SJSA1 (cell line): Measurements from ENCODE around the gene SYNDIG1. TPM values are rescaled to one million over a fixed set of nuclear protein-coding genes. Genes with fewer than 3 reads are reported as not detected.
"Not testable (repeated sequence)": the region's sequence is repeated elsewhere in the genome, so short reads cannot be mapped to it uniquely, and the experiment has no call there.

Source experiments
- DNase-seq, 2 experiments: peaks; one replicate each; pipeline ENCODE4 v3.0.0-alpha.2; 2015 to 2020; ENCODE audit warnings: low spot score in 2 of 2, low read depth in 1 of 2
- H3K27ac ChIP-seq: fragments of 250-450 bp; sonication (Bioruptor Pico); 2 replicates; pipeline ENCODE4 v1.5.1; 2020; ENCODE audit warnings: mild to moderate bottlenecking, moderate library complexity
- H3K27me3 ChIP-seq: fragments of 250-450 bp; sonication (Bioruptor Pico); replicated peaks from 2 replicates; pipeline ENCODE4 v1.5.1; 2020; ENCODE audit warnings: mild to moderate bottlenecking, moderate library complexity
- H3K36me3 ChIP-seq: fragments of 250-450 bp; sonication (Bioruptor Pico); 2 replicates; pipeline ENCODE4 v1.5.1; 2020; ENCODE audit warnings: mild to moderate bottlenecking
- H3K4me1 ChIP-seq: fragments of 250-450 bp; sonication (Bioruptor Pico); replicated peaks from 2 replicates; pipeline ENCODE4 v1.6.1; 2021; ENCODE audit warnings: mild to moderate bottlenecking
- H3K4me3 ChIP-seq: fragments of 250-450 bp; sonication (Bioruptor Pico); 2 replicates; pipeline ENCODE4 v1.5.1; 2020; ENCODE audit warnings: mild to moderate bottlenecking
- H3K9me3 ChIP-seq: fragments of 250-450 bp; sonication (Bioruptor Pico); replicated peaks from 2 replicates; pipeline ENCODE4 v1.5.1; 2020; ENCODE audit warnings: mild to moderate bottlenecking
- total RNA-seq: library from RNA; depleted of rRNA; stranded (reverse); fragments of >200 nt; shearing (Covaris generic); gene quantifications from 2 replicates; pipeline ENCODE4 v1.2.3, GENCODE V29; 2014

SYNDIG1 gene
- total RNA-seq, 1 experiment from 2014 or later: not detected

DNA sequence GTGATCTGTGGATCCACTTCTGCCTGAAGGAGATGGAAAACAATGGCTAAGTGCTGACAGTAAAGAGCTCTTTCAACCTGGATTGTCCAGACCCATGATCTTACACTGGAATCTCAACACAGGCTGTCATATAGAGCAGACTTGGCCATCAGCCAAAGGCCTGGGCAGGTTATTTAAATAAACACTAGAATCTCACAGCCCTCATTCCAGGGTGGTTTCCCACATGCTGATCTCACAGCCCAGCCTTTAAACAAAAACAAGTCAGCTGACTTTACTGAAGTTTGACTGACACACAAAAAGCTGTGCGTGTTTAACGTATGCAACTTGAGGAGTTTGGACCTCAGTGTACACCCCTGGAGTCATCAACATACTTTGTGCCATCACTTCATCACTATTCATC, 28.4 kb downstream of the SYNDIG1 start:
- DNase-seq: peak; percentile 11 to 54
- no peak overlapping the region for H3K27ac ChIP-seq
- H3K36me3 ChIP-seq: no peaks in the 10 kb centered on the region
- no peaks in the 10 kb centered on the region for H3K27me3 ChIP-seq
- no peaks in the 10 kb centered on the region for H3K4me1 ChIP-seq
- H3K9me3 ChIP-seq: no peaks in the 10 kb centered on the region
- H3K4me3 ChIP-seq: no peak overlapping the region

DNA sequence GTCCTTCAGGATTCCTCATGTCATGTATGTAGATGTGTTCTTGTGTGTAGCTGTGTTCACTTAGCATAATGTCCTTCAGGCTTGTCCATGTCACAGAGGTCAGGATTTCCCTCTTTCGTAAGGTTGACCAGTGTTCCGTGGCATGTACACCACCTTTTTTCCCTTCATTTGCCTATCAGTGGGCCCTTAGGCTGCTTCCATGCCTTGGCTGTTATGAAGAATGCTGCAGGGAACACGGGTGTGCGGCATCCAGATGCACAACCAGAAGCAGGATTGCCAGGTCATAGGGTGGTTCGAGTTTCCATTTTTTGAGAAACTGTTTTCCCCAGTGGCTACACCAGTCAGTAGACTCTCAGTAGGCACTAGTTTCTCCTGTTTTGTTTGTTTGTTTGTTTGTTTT, 29.2 kb downstream of the SYNDIG1 start:
- no peak overlapping the region for H3K27ac ChIP-seq
- H3K9me3 ChIP-seq: no peaks in the 10 kb centered on the region
- DNase-seq: no peak
- H3K36me3 ChIP-seq: no peaks in the 10 kb centered on the region
- no peaks in the 10 kb centered on the region for H3K4me1 ChIP-seq
- no peaks in the 10 kb centered on the region for H3K27me3 ChIP-seq
- H3K4me3 ChIP-seq: no peak overlapping the region

DNA sequence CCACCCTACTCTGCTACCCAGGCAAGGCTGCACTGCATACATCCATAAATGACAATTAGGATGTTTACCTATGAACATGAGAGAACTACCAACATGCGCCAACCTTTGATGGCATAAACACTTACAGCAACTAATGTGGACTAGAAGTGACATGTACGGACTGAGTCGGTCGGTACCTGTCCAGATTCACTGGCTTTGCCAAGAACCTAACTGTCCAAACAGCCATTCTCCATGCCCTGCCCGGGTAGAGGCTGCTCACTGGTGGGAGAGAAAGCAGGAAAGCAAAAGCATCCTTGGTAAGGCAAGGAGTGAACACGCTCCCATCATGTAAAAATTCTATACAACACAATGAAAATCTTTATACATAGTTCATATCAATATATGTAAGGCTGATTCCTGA, 30.0 kb downstream of the SYNDIG1 start:
- no peaks in the 10 kb centered on the region for H3K9me3 ChIP-seq
- H3K4me3 ChIP-seq: no peak overlapping the region
- no peaks in the 10 kb centered on the region for H3K27me3 ChIP-seq
- DNase-seq: peak in 1 of 2 experiments; percentile 19
- H3K27ac ChIP-seq: no peak overlapping the region
- no peaks in the 10 kb centered on the region for H3K4me1 ChIP-seq
- no peaks in the 10 kb centered on the region for H3K36me3 ChIP-seq

DNA sequence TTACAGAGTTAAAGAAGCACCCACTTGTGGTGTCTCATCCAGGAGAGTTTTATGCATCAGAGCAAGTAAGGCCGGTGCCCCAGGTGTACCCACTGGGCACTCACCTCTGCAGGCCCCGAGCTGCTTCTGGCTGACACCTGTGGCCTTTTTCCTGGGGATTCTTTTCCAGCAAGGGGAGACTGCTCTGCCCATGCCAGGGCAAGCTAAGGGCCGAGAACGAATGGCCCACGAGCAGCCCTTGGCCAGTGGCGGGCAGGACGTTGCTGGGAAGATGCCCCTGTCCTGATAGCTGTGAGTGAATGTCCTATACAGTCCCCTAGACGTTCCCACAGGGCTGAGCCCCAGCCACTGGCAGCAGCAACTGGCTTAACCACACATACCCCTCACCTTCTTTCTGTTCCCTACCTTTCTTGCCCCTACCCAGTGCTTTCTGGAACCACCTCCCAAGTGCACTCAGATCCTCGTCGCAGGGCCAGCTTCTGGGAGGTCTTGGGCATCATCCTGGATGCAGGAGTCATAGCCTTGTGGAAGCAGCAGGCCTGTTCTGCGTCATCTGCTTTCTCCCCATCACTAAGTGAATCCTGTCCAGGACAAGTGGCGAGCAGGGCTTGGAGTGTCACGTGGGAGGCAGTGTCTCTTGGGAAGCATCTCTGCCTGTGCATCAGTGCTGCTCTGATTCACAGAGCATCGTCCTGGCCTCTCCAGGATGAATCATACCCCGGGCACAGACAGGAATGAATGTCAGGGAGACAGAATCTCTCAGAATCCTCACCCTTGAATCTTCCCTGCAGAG, 32.5 kb downstream of the SYNDIG1 start:
- DNase-seq: no peak
- H3K27ac ChIP-seq: no peak overlapping the region

DNA sequence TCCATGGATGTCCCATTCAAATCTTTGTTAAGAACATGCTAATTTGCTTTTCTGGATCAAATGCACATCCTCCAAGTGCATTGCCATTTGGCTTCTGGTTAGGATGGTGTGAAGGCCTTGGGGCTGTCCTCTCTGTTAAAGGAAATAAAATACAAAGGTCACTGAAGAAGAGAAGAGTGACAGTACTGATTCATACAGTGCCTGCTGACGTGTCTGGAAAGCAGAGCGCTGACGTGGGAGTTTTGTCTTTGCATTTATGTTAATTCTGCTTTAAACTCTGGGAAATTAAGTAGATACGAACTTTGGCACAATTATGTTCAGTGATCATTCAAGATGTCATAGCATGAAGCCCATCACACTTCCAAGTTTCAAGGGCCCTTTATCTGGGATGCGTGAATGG, 33.2 kb downstream of the SYNDIG1 start:
- DNase-seq: no peak
- no peaks in the 10 kb centered on the region for H3K27me3 ChIP-seq
- H3K4me3 ChIP-seq: no peak overlapping the region
- H3K27ac ChIP-seq: no peak overlapping the region
- no peaks in the 10 kb centered on the region for H3K36me3 ChIP-seq
- no peaks in the 10 kb centered on the region for H3K9me3 ChIP-seq
- no peaks in the 10 kb centered on the region for H3K4me1 ChIP-seq

More for the DNA sequence above, 32.5 kb downstream of the SYNDIG1 start:
- H3K27me3 ChIP-seq: no peaks in the 10 kb centered on the region
- no peaks in the 10 kb centered on the region for H3K9me3 ChIP-seq
- H3K4me1 ChIP-seq: no peaks in the 10 kb centered on the region
- no peak overlapping the region for H3K4me3 ChIP-seq
- H3K36me3 ChIP-seq: no peaks in the 10 kb centered on the region

DNA sequence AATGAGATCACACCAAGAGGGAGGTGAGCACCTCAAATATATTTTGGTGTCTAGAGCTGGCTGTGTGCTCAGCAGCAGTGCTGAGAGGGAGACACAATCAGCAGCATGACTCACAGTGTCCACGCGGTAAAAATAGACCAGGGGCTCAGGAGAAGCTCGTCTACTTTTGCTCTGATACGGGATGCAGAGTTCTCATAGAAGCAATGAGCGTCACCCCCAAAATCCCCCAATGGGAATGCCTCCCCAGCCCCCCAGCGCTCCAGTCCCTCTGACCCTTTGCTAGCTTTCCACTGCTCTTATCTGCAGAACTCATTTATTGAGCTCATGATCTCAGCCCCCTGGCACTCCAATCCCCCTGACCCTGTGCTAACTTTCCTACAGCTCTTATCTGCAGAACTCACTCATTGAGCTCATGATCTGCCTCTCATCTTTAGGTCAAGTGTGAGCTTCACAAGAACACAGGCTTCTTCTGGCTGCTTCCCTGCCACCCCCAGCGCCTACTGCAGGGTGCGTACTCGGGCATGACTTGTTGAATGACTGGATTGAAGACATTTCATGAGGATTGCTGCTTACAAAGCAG, 34.0 kb downstream of the SYNDIG1 start:
- no peaks in the 10 kb centered on the region for H3K36me3 ChIP-seq
- no peaks in the 10 kb centered on the region for H3K27me3 ChIP-seq
- H3K4me3 ChIP-seq: no peak overlapping the region
- H3K9me3 ChIP-seq: no peaks in the 10 kb centered on the region
- H3K4me1 ChIP-seq: no peaks in the 10 kb centered on the region
- H3K27ac ChIP-seq: no peak overlapping the region
- no peak for DNase-seq

DNA sequence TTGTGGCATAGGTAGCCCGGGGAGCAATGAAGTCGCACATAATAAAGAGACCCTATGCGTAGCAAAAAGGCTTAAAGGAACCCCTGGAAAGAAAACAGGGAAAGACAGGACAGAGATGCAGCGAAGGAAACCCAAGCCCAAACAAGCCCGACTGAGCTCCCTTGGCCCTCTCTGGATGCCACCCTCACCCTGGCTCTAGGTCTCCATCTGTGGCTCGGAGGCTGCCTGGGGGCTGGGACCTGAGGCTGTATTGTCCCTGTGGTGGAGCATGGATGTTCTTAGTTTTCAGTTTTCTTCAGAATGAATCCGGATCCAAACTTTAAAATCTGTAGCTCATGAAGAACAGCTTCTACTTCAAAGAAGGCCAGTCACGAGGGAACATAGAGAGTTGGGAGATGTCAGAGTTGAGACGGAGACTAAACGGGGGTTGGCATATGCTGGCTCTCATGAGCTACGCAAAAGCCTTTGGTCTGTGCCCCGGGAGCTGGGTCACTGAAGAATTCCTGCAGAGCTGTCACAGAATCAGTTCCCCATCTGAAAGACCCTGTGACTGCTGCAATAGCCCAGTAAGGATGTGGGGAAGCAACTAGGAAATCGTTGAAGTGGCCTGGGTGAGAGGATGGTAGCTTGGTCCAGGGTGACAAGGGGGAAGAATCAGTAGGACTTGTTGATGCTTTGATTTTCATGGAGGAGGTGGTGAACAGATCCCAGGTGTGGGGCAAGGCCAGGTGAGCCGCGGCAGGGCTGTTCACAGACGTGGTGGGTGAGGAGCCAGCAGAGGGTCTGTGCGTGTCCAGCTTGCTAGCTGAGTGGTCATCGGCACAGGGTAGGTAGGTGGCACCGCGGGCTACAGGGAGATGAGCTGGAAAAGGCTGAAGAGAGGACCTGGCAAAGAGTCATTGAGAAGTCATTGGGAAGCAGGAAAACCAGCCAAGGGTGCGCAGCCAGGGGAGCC, 35.2 kb downstream of the SYNDIG1 start:
- Histone ChIP-seq H3K27ac (no peak overlapping the region), H3K9me3 (no peaks in the 10 kb centered on the region), H3K4me1 (no peaks in the 10 kb centered on the region), H3K27me3 (no peaks in the 10 kb centered on the region), H3K4me3 (no peak overlapping the region), H3K36me3 (no peaks in the 10 kb centered on the region)
- DNase-seq: no peak

DNA sequence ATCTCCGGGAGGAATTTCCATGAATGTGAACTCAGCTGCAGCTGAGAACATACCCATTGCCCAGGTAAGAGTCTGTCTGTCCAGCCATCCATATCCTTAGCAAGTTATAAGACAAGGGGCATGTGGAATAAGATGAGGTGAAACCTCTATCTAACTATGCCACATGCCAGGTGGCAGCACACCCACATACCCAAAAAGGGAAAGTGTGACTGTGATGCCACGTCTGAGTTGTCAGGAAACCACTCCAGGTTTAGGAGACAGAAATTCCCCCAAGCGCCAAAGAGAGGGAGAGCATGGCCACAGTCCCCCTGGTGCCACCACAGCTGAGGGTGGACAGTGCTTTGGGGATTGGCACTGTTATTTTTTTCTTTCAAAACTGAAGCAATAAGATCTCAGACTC, 36.7 kb downstream of the SYNDIG1 start:
- Histone ChIP-seq H3K27ac (no peak overlapping the region), H3K4me3 (no peak overlapping the region), H3K4me1 (no peaks in the 10 kb centered on the region), H3K27me3 (no peaks in the 10 kb centered on the region), H3K9me3 (no peaks in the 10 kb centered on the region), H3K36me3 (no peaks in the 10 kb centered on the region)
- peak in 1 of 2 experiments; percentile 18 for DNase-seq

DNA sequence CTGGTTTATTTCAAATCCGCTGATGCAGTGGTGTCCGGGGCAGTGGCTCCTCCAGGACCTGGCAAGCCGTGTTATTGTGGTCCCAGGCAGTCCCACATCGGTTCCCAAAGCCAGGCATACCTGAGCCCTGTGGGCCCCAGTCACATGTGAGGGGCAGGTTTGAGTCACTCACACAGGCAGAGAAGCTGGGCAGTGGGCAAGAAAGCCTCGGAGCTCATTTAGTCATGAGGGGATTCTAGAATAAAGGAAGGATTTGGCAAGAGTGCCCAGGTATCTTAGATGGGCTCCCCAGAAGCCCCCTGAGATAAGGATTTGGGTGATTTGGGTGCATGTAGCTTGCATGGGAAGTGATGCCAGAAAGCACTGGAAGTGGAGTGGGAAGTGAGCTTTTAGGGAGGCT, 37.3 kb downstream of the SYNDIG1 start:
- no peak overlapping the region for H3K27ac ChIP-seq
- no peaks in the 10 kb centered on the region for H3K36me3 ChIP-seq
- H3K4me1 ChIP-seq: no peaks in the 10 kb centered on the region
- H3K4me3 ChIP-seq: no peak overlapping the region
- H3K27me3 ChIP-seq: no peaks in the 10 kb centered on the region
- no peaks in the 10 kb centered on the region for H3K9me3 ChIP-seq
- peak in 1 of 2 experiments; percentile 34 for DNase-seq

DNA sequence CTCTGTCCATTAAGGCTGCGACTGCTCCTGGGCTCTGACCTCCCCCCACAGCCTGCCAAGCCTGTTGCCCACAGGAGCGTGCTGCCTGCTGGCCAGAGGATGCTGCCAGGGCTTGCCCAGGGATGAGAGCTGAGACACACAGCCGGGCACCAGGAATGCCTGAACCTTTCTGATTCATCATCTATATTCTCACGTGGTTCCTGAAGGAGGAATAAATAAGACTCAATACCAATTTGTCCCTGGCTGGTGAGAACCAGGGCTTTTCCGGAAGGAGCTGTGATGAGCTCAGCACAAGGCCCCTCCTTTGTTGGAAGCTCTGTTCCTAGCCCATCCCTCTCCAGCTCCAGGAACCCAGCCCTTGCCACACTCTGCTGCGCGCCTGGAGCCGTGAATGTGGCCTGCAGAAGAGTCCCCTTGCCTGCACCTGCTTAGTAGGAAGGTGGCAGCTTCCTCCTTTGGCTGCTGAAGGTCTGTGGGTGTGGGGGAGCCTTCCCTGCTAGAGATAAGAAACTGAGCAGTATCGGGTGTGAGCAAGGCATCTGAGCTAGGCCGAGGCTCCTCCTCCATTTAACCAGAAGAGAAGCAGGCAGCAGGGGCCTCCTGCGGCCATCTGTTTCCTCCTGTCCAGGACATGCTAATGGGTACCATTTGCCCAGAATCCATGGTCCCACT, 37.9 kb downstream of the SYNDIG1 start:
- Histone ChIP-seq H3K4me3 (no peak overlapping the region), H3K4me1 (no peaks in the 10 kb centered on the region), H3K36me3 (no peaks in the 10 kb centered on the region), H3K9me3 (no peaks in the 10 kb centered on the region), H3K27me3 (no peaks in the 10 kb centered on the region), H3K27ac (no peak overlapping the region)
- peak in 1 of 2 experiments; percentile 23 for DNase-seq

DNA sequence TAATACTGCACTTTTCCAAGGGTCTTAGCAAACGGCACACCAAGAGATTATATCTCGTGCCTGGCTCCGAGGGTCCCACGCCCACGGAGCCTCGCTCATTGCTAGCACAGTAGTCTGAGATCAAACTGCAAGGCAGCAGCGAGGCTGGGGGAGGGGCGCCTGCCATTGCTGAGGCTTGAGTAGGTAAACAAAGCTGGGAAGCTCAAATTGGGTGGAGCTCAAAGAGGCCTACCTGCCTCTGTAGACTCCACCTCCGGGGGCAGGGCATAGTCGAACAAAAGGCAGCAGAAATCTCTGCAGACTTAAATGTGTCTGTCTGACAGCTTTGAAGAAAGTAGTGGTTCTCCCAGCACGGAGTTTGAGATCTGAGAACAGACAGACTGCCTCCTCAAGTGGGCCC, 43.0 kb downstream of the SYNDIG1 start:
- H3K27ac ChIP-seq, H3K27me3 ChIP-seq, H3K9me3 ChIP-seq, H3K4me3 ChIP-seq, H3K36me3 ChIP-seq, H3K4me1 ChIP-seq: not testable (repeated sequence)
- peak in 1 of 2 experiments; percentile 24 for DNase-seq

DNA sequence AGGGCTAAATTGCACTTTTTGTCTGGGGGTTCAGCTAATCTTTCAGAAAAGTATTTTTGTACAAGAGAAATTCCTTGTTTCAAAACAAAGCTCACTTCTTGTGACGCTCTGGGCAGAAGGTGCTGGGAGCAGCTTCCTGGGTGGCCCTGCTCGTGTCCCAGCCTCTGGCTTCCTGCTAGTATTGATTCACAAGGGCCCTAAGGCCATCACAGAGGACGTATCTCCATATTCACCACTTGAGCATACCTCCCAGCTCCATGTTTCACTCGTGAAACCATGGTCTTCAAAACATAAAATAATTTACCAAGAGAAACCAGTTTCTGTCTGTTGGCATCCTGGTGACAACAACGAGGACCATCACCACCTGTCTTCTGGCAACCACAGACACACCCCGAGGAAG, 49.1 kb downstream of the SYNDIG1 start:
- Histone ChIP-seq H3K27me3 (no peaks in the 10 kb centered on the region), H3K4me3 (no peak overlapping the region), H3K36me3 (no peaks in the 10 kb centered on the region), H3K27ac (no peak overlapping the region), H3K4me1 (no peaks in the 10 kb centered on the region), H3K9me3 (no peaks in the 10 kb centered on the region)
- no peak for DNase-seq

DNA sequence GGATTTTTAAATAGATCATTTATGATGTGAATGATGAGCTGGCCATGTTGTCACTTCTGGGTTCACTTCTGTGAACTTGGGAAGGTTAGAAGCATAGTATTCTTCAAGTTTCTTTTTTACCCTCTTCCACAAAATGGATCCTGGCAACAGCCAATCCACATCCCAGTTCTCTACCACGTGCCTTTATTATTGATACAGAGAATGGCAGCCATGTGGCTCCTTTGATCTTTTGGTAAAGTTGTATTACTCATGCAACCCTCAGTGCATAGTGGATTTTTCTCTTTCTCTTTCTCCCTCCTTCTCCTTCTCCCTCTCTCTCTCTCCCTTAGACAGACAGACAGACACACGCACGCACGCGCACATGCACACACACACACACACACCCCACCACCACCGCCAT, 50.0 kb downstream of the SYNDIG1 start:
- Histone ChIP-seq H3K9me3 (no peaks in the 10 kb centered on the region), H3K36me3 (no peaks in the 10 kb centered on the region), H3K4me1 (no peaks in the 10 kb centered on the region), H3K27me3 (no peaks in the 10 kb centered on the region), H3K27ac (no peak overlapping the region), H3K4me3 (no peak overlapping the region)
- no peak for DNase-seq
